ENCODE results near the gene PDE6G. TPM values are rescaled to one million over a fixed set of nuclear protein-coding genes. Genes with fewer than 3 reads are reported as not detected.
A peak's percentile ranks its signal among the peaks of the same experiment; 100 is the strongest.

Gene PDE6G
- total RNA-seq, 1 experiment from 2014 or later: 0.85 TPM

DNA sequence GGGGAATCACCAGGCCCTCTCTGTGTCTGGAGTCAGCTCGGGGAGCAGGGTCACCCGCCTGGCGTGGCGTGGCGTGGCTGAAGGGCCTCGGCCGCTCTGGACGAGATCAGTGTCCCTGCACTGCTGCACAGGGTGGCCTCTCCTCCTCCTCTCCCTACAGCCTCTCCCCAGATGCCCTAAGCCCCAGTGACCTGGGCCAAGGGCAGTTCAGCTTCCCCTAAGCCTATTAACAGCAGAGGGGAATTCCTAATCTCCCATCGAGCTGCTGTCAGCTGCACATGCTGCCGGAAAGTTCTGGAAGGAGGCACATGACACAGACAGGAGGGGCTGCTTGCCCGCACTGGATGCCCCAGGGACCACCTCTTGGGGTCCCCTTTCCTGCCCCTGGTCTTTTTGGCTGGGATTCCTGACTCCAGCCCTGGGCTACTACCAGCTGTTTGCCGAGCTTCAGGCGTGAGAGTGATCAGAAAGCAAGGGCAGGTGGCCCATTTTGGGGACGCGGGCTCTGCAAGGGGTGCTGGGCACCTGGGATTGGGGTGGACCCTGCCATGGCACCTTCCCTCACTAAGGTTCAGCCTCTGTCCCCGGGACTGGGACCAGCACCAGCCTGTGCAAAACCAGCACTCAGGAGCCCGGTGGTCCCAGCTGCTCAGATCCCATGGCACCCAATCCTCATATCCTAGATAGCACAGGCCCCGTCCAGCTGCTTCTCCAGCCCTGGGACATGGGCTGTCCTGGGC, 794 bp downstream of the PDE6G start:
- H3K27ac ChIP-seq (ENCODE audit: low read length): 0 out of 2 replicates have a peak overlapping the region, but pooled peaks have one; percentile 9
- CTCF ChIA-PET: no interaction called here
- in situ Hi-C loops (cut with HindIII; ENCODE audit: low pct_unique_long_range_greater_than_20kb, low sequenced_read_pairs): no loop called here

DNA sequence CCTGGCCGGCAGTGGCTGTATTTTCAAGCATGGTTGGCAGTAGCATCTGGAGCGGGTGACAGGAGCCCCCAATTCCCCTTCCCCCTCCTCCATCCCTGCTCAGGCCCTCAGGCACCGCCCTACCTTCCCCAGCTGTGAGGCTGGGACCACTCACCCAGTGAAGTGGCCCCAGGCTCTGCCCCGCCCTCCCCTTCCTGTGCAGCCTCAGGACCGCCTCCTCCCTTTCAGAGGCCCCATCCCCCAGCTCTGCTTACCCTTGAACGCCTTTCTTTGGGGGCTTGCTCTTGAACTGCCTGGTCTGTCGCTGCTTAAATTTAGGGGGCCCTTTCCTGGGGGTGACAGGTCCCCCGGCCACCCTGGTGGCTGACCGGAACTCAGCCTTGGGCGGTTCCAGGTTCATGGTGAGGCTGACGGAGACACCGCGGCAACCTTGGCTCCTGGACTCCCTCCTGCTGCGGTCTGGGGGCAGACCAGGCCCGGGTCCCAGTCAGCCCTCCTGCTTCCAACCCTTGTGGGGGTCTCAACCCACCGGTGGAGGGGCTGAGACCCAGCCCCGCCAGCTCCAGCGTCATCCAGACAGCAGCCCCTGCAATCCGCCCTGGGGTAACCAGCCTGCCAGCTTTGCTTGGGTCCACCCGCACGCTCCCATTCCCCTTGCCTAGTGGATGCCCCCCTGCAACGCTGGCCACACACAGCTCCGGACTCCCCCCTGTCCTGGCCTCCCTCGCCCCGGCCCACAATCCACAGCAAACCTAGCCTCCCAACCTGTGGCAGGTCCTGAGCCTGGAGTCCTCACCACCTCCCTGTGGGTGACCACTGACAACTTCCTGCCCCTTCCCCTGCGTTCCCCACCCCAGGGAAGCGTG, 3.2 kb downstream of the PDE6G start:
- Histone ChIP-seq H3K4me3 (ENCODE audit: low read depth in 2 of 2, low read length in 2 of 2) (no peak overlapping the region), H3K36me3 (ENCODE audit: control insufficient read depth, insufficient read depth, low read length) (no peaks in the 10 kb centered on the region), H3K9me3 (ENCODE audit: control insufficient read depth, insufficient read depth, low read depth, low read length) (no peaks in the 10 kb centered on the region), H3K4me1 (ENCODE audit: control insufficient read depth, insufficient read depth, low read length) (peaks cover 15% of the 10 kb centered on the region), H3K27ac (ENCODE audit: low read length) (no peak overlapping the region), H3K27me3 (ENCODE audit: control insufficient read depth, insufficient read depth, low read length) (no peaks in the 10 kb centered on the region)
- in situ Hi-C loops (cut with HindIII; ENCODE audit: low pct_unique_long_range_greater_than_20kb, low sequenced_read_pairs): no loop called here
- intact Hi-C loops (cut with micrococcal nuclease; ENCODE audit: unreplicated experiment): no loop called here
- no peak for DNase-seq (ENCODE audit: low read depth, low spot score)
- ATAC-seq: no peak
- ChIA-PET CTCF (no interaction called here), POLR2A (interaction anchor here (0.5 kb wide), 1 partner anchor 10 kb away, joined by 3 read pairs; no protein-coding TSS in a partner anchor)
- no TSS peak for BruUV-seq (replicated peaks)
- TF ChIP-seq, protein P1, sequence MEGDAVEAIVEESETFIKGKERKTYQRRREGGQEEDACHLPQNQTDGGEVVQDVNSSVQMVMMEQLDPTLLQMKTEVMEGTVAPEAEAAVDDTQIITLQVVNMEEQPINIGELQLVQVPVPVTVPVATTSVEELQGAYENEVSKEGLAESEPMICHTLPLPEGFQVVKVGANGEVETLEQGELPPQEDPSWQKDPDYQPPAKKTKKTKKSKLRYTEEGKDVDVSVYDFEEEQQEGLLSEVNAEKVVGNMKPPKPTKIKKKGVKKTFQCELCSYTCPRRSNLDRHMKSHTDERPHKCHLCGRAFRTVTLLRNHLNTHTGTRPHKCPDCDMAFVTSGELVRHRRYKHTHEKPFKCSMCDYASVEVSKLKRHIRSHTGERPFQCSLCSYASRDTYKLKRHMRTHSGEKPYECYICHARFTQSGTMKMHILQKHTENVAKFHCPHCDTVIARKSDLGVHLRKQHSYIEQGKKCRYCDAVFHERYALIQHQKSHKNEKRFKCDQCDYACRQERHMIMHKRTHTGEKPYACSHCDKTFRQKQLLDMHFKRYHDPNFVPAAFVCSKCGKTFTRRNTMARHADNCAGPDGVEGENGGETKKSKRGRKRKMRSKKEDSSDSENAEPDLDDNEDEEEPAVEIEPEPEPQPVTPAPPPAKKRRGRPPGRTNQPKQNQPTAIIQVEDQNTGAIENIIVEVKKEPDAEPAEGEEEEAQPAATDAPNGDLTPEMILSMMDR (IDR thresholded peaks at IDR 0.05): no peak
- TF ChIP-seq TCF7L2 (IDR thresholded peaks at IDR 0.05; ENCODE audit: low read depth, low read length) (no peak), SIN3A (IDR thresholded peaks at IDR 0.05; ENCODE audit: borderline replicate concordance, insufficient read depth, low read depth, low read length) (no peak)

More for the DNA sequence above, 794 bp downstream of the PDE6G start:
- H3K4me3 ChIP-seq (ENCODE audit: low read depth in 2 of 2, low read length in 2 of 2): no peak overlapping the region
- POLR2A ChIA-PET: no interaction called here
- intact Hi-C loops (cut with micrococcal nuclease; ENCODE audit: unreplicated experiment): no loop called here
- H3K9me3 ChIP-seq (ENCODE audit: control insufficient read depth, insufficient read depth, low read depth, low read length): no peaks in the 10 kb centered on the region
- DNase-seq (ENCODE audit: low read depth, low spot score): no peak
- H3K36me3 ChIP-seq (ENCODE audit: control insufficient read depth, insufficient read depth, low read length): no peaks in the 10 kb centered on the region
- ATAC-seq: peak; percentile 52
- H3K27me3 ChIP-seq (ENCODE audit: control insufficient read depth, insufficient read depth, low read length): no peaks in the 10 kb centered on the region
- H3K4me1 ChIP-seq (ENCODE audit: control insufficient read depth, insufficient read depth, low read length): peaks cover 15% of the 10 kb centered on the region
- BruUV-seq (replicated peaks): no TSS peak
- no peak for TF ChIP-seq SIN3A (IDR thresholded peaks at IDR 0.05; ENCODE audit: borderline replicate concordance, insufficient read depth, low read depth, low read length)
- TF ChIP-seq, protein P2, sequence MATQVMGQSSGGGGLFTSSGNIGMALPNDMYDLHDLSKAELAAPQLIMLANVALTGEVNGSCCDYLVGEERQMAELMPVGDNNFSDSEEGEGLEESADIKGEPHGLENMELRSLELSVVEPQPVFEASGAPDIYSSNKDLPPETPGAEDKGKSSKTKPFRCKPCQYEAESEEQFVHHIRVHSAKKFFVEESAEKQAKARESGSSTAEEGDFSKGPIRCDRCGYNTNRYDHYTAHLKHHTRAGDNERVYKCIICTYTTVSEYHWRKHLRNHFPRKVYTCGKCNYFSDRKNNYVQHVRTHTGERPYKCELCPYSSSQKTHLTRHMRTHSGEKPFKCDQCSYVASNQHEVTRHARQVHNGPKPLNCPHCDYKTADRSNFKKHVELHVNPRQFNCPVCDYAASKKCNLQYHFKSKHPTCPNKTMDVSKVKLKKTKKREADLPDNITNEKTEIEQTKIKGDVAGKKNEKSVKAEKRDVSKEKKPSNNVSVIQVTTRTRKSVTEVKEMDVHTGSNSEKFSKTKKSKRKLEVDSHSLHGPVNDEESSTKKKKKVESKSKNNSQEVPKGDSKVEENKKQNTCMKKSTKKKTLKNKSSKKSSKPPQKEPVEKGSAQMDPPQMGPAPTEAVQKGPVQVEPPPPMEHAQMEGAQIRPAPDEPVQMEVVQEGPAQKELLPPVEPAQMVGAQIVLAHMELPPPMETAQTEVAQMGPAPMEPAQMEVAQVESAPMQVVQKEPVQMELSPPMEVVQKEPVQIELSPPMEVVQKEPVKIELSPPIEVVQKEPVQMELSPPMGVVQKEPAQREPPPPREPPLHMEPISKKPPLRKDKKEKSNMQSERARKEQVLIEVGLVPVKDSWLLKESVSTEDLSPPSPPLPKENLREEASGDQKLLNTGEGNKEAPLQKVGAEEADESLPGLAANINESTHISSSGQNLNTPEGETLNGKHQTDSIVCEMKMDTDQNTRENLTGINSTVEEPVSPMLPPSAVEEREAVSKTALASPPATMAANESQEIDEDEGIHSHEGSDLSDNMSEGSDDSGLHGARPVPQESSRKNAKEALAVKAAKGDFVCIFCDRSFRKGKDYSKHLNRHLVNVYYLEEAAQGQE (IDR thresholded peaks at IDR 0.05; ENCODE audit: insufficient read depth in 1 of 2, low read depth in 2 of 2, low read length in 1 of 2): no peak
- TF ChIP-seq POLR2AphosphoS5 (IDR thresholded peaks at IDR 0.05; ENCODE audit: low read depth, low read length): no peak
- TF ChIP-seq, protein P1 (IDR thresholded peaks at IDR 0.05): no peak
- TF ChIP-seq TCF7L2 (IDR thresholded peaks at IDR 0.05; ENCODE audit: low read depth, low read length): no peak
